NCI-H510A treated with DMSO at 0.1 percent for 48 hours (cell line): ENCODE measurements around the gene MVB12B.

Experiments
- DNase-seq: peaks from one replicate; lab custom pipeline; 2025; lab: John Stamatoyannopoulos, UW

The MVB12B gene

GRCh38 chr9:126430124-126430523 lies 103.5 kb downstream of the MVB12B start:
- peak; percentile 49 for DNase-seq

GRCh38 chr9:126431077-126431742 lies 104.6 kb downstream of the MVB12B start:
- DNase-seq = no peak

- DNase-seq = no peak
These were observed 106.0 kb downstream of the MVB12B start for GRCh38 chr9:126432659-126433058.

- no peak for DNase-seq
These were observed 108.5 kb downstream of the MVB12B start for GRCh38 chr9:126435105-126435504.

GRCh38 chr9:126435626-126436025 lies 109.0 kb downstream of the MVB12B start:
- no peak for DNase-seq

GRCh38 chr9:126436545-126437267 lies 110.1 kb downstream of the MVB12B start:
- DNase-seq = peak; percentile 38

- no peak for DNase-seq
These were observed 110.6 kb downstream of the MVB12B start for GRCh38 chr9:126437268-126437666.

- no peak for DNase-seq
These were observed 111.1 kb downstream of the MVB12B start for GRCh38 chr9:126437701-126438100.

GRCh38 chr9:126438741-126439401 lies 112.2 kb downstream of the MVB12B start:
- no peak for DNase-seq

- DNase-seq = no peak
These were observed 112.8 kb downstream of the MVB12B start for GRCh38 chr9:126439402-126439765.

GRCh38 chr9:126439883-126440653 lies 113.4 kb downstream of the MVB12B start:
- DNase-seq = no peak

- no peak for DNase-seq
These were observed 114.3 kb downstream of the MVB12B start for GRCh38 chr9:126440940-126441339.

- DNase-seq = no peak
These were observed 116.0 kb downstream of the MVB12B start for GRCh38 chr9:126442636-126443035.

GRCh38 chr9:126443144-126443543 lies 116.5 kb downstream of the MVB12B start:
- DNase-seq = no peak

- DNase-seq = no peak
These were observed 121.5 kb downstream of the MVB12B start for GRCh38 chr9:126448136-126448535.

- DNase-seq = peak; percentile 26
These were observed 122.4 kb downstream of the MVB12B start for GRCh38 chr9:126448865-126449577.

- no peak for DNase-seq
These were observed 123.4 kb downstream of the MVB12B start for GRCh38 chr9:126449725-126450667.

GRCh38 chr9:126450668-126451205 lies 124.1 kb downstream of the MVB12B start:
- DNase-seq = peak; percentile 22

- no peak for DNase-seq
These were observed 124.8 kb downstream of the MVB12B start for GRCh38 chr9:126451316-126451885.

- DNase-seq = no peak
These were observed 125.5 kb downstream of the MVB12B start for GRCh38 chr9:126452106-126452505.
